Stimulated activated CD8-positive, alpha-beta memory T cell treated with anti-CD3 and anti-CD28 coated beads, Interleukin-4, amount 100 ng/mL, for 48 hours (primary cell): ENCODE data around the gene ZNF613.
"Not testable (repeated sequence)": the region's sequence is repeated elsewhere in the genome, so short reads cannot be mapped to it uniquely, and the experiment has no call there.

ENCODE experiments used
- DNase-seq: peaks from one replicate; pipeline ENCODE4 v3.0.0-alpha.2; 2020

ZNF613 gene

GRCh38 chr19:51944798-51945552, 17.7 kb downstream of the ZNF613 start:
- no peak for DNase-seq

DNA sequence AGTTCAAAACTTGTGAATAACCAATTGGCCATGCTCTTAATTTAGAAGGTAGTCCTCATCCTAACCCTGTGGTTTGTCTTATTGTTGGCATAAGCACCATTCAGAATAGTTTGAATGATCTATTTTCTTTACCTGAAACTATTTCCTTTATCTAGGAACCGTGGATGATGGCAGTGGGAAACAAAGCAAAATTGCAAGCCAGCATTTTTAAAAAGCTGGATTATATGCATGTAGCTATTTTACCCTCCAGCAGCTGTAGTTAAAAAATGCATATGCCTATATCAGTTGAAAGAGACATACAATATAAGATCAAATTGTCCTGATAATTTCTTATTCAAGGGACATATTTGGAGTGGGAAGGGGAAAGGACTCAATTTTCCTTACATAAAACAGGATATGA, 19.3 kb downstream of the ZNF613 start:
- DNase-seq, result no peak

DNA sequence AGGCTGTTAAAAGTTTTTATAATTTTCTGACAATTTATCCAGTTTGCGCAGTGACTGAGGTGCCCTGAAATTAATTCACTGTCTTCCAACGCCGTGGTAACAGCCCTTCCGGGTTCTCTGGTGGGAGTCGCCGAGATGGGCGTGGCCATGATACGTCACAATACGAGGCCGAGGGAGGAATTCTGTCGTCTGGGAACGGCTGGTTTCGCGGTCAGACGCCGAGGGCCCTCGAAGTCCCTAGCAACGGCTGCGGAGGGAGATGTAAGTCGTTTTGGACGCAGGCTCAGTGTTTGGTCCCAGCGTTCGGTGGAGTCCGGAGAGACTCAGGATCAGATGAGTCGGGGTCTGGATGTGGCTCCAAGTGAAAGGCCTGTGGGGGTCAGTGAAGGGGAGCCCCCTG, 21.7 kb downstream of the ZNF613 start:
- DNase-seq, result no peak

DNA sequence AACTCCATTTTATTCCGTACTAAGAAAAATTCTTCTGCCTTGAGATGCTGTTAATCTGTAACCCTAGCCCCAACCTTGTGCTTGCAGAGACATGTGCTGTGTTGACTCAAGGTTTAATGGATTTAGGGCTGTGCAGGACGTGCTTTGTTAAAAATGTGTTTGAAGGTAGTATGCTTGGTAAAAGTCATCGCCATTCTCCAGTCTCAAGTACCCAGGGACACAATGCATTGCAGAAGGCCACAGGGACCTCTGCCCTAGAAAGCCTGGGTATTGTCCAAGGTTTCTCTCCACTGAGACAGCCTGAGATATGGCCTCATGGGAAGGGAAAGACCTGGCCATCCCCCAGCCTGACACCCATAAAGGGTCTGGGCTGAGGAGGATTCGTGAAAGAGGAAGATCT, 30.6 kb downstream of the ZNF613 start:
- DNase-seq, result not testable (repeated sequence)

- no peak for DNase-seq
Measured at GRCh38 chr19:51959791-51960190, 32.5 kb downstream of the ZNF613 start.

- DNase-seq, result not testable (repeated sequence)
Measured at GRCh38 chr19:51960621-51961233, 33.5 kb downstream of the ZNF613 start.

GRCh38 chr19:51965583-51965982, 38.3 kb downstream of the ZNF613 start:
- no peak for DNase-seq

DNA sequence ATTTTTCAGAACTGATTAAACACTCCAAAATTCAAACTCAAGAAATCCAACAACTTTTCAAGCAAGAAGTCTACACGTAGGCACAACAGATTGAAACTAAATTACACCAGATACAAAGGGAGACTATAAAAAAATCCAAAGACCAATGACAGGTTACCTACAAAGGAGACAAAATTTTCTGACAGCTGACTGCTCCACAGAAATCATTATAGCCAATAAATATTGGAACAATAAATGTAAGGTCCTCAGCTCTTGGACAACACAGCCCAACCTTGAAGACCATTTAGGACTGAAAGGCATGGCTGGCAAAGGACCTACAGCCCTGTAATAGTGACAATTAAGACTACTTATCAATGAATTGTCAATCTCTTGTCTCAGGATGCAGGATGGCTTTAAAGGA, 43.4 kb downstream of the ZNF613 start:
- no peak for DNase-seq

DNA sequence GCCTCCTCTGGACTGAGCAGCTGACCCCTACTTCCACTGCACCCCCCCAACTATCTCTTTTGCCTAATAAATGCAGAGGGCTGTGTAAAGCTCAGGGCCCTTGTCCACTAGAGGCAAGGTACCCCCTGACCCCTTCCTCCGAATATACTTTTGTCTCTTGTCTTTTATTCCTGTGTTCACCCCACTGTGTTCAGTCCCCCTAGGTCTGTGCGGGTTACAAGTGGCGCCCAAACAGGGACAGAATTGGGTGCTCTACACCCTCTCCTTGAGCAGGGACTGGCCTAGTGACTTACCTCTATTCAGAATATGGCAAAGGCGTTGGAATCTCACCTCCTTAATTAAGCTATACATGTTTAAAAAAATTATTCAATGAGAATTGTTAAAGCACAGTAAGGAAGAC, 44.4 kb downstream of the ZNF613 start:
- no peak for DNase-seq

GRCh38 chr19:51975787-51976186, 48.5 kb downstream of the ZNF613 start:
- DNase-seq, result not testable (repeated sequence)

DNA sequence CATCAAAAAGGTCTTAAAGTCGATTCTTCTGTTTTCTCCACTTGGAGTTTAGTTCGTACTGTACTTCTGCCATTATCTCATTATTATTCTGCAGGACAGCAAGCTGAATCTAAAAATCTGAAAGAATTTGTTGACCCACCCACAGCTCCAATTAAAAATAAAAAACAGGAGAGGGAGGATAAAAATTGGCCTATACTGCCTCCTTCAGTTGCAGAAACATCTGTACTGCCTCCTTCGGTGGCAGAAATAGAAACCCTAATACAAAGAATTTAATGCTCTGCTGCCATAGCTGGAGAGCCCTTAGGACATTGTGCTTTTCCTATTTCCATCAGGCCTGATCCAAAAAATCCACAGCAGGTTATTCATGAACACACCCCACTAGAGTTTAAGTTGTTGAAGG, 49.6 kb downstream of the ZNF613 start:
- no peak for DNase-seq

GRCh38 chr19:51977346-51977745, 50.1 kb downstream of the ZNF613 start:
- DNase-seq, result no peak

GRCh38 chr19:51978882-51979281, 51.6 kb downstream of the ZNF613 start:
- DNase-seq, result no peak

DNA sequence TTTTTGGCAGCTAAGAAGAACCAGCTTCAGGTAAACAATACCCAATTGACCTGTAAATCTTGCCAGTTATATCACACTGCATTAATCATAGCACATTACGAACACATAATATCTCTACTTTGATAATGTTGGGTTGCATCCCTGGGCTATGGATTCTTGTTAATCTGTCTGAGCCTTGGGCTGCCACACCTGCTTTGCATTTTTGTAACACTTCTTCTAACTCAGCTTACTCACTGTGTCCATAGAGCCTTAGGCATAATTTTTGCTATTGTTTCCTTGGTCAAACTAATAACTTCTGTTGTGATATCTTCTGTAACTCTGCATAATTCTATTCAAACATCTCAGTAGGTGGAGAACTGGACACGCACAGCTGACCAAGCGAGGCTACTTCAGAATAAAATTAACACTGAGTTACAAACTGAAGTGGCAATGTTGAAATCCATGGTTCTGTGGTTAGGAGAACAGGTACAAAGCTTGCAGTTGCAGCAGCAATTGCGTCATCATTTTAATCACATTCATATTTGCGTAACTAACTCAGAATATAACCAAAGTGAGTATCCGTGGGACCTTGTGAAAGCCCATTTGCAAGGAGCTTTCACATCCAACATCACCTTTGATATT, 53.0 kb downstream of the ZNF613 start:
- no peak for DNase-seq

DNA sequence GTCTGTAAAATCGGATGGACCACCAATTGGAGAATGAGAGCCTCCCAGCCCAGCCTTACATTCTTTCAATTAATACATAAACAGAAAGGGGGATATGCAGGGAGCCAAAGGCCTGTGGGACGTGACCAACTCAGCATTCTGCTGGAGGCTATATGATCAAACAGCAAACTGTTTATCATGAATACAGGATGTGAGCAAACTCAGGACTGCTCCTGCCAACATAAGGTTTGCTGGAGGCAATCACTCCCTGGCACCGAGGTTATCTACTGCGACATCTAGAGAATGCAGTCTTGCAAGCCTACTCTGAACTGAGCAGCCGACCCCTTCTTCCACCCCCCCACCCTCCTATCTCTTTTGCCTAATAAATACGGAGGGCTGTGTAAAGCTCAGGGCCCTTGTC, 53.7 kb downstream of the ZNF613 start:
- not testable (repeated sequence) for DNase-seq

- DNase-seq, result no peak
Measured at GRCh38 chr19:51983361-51983760, 56.1 kb downstream of the ZNF613 start.

- peak; percentile 85 for DNase-seq
Measured at GRCh38 chr19:51986309-51987291, 59.3 kb downstream of the ZNF613 start, which contains the start of gene ZNF350. Gene ZNF350 (minus strand): TSS chr19:51986840. CDS start chr19:51974360, 12,480 bp downstream.

DNA sequence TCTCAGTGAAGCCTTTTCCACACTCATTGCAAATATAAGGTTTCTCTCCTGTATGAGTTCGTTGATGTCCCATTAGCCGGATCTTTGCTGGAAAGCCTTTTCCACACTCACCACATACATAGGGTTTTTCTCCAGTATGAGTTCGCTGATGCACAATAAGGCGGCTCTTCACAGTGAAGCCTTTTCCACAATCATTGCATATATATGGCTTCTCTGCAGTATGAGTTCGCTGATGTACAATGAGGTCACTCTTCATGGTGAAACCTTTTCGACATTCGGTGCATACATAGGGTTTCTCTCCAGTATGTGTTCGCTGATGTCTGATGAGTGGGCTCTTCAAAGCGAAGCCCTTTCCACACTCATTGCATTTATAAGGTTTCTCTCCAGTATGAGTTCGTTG, 66.2 kb downstream of the ZNF613 start:
- DNase-seq, result no peak

DNA sequence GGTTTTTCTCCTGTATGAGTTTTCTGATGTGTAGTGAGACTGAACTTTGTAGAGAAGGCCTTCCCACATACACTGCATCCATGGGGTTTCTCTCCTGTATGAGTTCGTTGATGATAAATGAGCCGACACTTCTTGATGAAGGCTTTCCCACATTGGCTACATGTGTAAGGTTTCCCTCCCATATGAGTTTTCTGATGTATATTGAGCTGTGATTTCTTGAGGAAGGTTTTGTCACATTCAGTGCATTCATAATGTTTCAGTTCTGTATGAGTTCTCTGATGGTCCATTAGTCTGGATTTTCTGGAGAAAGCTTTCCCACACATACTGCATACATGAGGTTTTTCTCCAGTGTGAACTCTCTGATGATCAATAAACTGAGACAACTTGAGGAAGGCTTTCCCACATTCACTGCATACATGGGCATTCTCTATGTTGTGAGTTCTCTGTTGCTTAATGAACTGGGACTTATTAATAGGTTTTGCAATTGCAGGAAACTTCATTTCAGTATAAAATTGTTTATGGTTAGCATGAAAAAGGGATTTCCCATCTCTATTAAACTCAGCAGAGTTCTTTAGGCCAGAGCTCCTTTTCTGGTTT, 66.9 kb downstream of the ZNF613 start:
- DNase-seq, result no peak
